Activated naive CD8-positive, alpha-beta T cell (primary cell): ENCODE results near the gene HOXB6.
A peak's percentile ranks its signal among the peaks of the same experiment; 100 is the strongest.

Experiments used
- H3K27ac Mint-ChIP-seq: one replicate; pipeline ENCODE4 v1.8.0; 2021; ENCODE audit warnings: mixed read lengths
- H3K27me3 Mint-ChIP-seq: one replicate; pipeline ENCODE4 v1.8.0; 2021; ENCODE audit warnings: mixed read lengths
- H3K36me3 Mint-ChIP-seq: one replicate; pipeline ENCODE4 v1.8.0; 2021; ENCODE audit warnings: mixed read lengths
- H3K4me1 Mint-ChIP-seq: one replicate; pipeline ENCODE4 v1.8.0; 2021; ENCODE audit warnings: low read depth, mixed read lengths
- H3K4me3 Mint-ChIP-seq: one replicate; pipeline ENCODE4 v1.8.0; 2021; ENCODE audit warnings: mild to moderate bottlenecking, mixed read lengths
- H3K9me3 Mint-ChIP-seq: one replicate; pipeline ENCODE4 v1.8.0; 2021; ENCODE audit warnings: low read depth, mixed read lengths

The HOXB6 gene

GRCh38 chr17:48619826-48620449 is 15.2 kb upstream of the HOXB6 start:
- Mint-ChIP-seq H3K36me3 (no peaks in the 10 kb centered on the region), H3K9me3 (no peaks in the 10 kb centered on the region), H3K4me3 (peak overlapping the region; percentile 43), H3K27me3 (peaks cover 62% of the 10 kb centered on the region), H3K27ac (no peak overlapping the region), H3K4me1 (peaks cover 27% of the 10 kb centered on the region)

GRCh38 chr17:48618256-48618896 is 13.6 kb upstream of the HOXB6 start:
- no peak overlapping the region for H3K27ac Mint-ChIP-seq
- H3K27me3 Mint-ChIP-seq: peaks cover 59% of the 10 kb centered on the region
- H3K9me3 Mint-ChIP-seq: no peaks in the 10 kb centered on the region
- no peaks in the 10 kb centered on the region for H3K36me3 Mint-ChIP-seq
- H3K4me1 Mint-ChIP-seq: peaks cover 36% of the 10 kb centered on the region
- peak overlapping the region; percentile 68 for H3K4me3 Mint-ChIP-seq

DNA sequence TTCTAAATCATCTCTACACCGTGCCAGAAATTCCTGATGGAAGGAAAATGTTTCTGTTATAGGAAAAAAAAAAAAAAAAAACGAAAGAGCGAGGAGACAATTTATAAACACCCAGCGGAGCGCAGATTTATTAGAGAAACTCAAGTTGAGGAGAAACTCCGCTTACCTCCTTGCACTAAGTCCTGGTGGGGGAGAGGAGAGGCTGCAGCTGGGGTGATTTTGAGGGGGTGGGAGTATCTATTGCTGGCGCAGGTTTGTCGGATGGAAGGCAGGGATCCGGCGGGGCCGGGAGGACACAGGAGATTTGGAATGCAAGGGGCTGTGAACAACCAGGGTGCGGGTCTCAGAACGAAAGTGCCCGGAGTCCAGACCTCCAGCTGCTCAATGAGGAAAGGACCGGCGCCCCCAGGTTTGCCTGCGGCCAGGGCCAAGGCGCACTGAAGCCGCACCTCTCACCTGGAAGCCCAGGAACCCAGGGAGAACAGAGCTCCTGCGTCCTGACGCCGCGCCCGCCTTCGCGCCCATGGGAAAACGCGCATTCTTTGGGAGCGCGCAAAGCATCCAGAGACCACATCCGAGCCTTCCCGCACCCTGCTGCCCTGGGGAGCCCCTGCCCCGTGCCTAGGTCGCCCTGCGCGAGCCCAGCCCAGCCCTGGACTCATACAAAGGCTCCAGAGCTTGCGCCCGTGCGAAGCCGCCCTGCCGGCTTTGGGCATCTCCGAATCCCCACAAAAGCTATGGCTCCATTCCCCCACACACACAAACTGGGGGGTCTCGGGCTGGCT is 12.9 kb upstream of the HOXB6 start:
- Mint-ChIP-seq H3K4me3 (no peak overlapping the region), H3K4me1 (peaks cover 40% of the 10 kb centered on the region), H3K27ac (peak overlapping the region; percentile 66), H3K9me3 (no peaks in the 10 kb centered on the region), H3K36me3 (no peaks in the 10 kb centered on the region), H3K27me3 (peaks cover 55% of the 10 kb centered on the region)

DNA sequence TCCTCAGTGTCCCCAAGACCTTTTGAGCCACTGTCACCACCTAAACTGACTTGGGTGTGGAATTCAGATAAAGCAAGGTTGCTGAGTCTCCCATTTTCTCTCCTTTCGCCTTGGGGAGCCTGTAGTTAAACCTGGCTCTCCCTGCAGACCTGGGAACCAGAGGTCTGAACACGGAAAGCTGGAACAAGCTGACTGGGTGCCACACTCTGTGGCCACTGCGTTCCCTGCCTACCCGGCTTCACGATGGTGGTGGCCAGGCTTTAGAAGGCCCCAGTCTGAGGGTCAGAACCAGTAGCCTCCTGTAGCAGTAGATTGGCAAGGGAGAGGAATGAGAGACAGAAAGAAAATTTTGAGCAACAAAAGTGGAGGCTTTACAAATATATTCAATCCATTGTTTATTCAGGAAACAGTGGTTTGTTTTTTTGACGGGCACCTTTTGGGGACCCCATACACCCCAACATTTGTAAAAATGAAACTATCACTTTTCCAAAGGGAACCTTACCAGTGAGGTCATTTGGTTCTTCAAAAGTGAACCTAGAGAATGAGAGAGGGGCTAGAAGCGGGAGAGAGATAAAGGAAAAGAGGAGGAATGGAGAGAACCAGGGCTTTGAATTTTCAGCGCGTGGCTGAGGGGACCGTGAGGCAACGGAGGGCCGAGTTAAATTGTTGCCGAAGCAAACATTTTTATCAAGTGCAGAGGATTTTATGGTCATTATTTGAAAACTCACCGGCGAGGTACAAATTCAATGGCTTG is 12.1 kb upstream of the HOXB6 start:
- Mint-ChIP-seq H3K27me3 (peaks cover 51% of the 10 kb centered on the region), H3K36me3 (no peaks in the 10 kb centered on the region), H3K9me3 (no peaks in the 10 kb centered on the region), H3K4me1 (peaks cover 45% of the 10 kb centered on the region), H3K27ac (peak overlapping the region; percentile 66), H3K4me3 (no peak overlapping the region)

DNA sequence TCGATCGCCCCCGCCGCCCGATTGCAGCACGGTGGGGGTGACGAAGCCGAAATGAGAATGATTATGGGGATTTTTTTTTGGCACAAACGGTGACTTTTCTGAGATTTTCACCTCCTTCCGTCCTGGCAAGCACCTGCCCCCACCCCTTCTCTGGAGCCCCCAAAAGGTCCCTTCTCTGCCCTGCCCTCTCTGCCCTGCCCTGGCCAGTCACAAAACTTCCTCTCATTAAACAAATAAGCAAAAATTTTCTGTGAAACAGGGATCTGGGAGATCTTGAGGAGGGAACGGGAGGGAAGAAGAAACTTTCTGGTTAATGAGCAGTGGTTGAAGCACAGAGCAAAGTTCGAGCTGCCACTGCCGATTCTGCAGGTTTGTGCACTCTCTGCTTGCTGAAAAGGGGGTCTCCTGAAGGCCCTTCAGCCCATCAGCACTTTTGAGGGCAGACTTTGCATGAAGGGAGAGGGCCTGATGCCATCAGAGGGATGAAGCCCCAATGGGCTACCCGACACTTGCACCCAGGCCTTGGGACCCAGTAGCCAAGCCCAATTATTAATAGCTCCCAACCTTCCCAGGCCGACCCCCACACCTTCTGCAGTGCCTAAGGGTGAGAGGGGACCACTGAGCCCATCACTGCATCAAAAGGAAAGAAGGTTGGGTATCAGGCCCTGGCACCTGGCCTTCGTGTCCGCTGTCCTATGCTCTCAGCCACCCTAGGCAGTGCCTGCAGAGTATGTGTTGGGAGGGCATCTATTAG is 11.4 kb upstream of the HOXB6 start:
- H3K27ac Mint-ChIP-seq: no peak overlapping the region
- H3K4me1 Mint-ChIP-seq: peaks cover 51% of the 10 kb centered on the region
- no peak overlapping the region for H3K4me3 Mint-ChIP-seq
- H3K9me3 Mint-ChIP-seq: no peaks in the 10 kb centered on the region
- no peaks in the 10 kb centered on the region for H3K36me3 Mint-ChIP-seq
- peaks cover 49% of the 10 kb centered on the region for H3K27me3 Mint-ChIP-seq

DNA sequence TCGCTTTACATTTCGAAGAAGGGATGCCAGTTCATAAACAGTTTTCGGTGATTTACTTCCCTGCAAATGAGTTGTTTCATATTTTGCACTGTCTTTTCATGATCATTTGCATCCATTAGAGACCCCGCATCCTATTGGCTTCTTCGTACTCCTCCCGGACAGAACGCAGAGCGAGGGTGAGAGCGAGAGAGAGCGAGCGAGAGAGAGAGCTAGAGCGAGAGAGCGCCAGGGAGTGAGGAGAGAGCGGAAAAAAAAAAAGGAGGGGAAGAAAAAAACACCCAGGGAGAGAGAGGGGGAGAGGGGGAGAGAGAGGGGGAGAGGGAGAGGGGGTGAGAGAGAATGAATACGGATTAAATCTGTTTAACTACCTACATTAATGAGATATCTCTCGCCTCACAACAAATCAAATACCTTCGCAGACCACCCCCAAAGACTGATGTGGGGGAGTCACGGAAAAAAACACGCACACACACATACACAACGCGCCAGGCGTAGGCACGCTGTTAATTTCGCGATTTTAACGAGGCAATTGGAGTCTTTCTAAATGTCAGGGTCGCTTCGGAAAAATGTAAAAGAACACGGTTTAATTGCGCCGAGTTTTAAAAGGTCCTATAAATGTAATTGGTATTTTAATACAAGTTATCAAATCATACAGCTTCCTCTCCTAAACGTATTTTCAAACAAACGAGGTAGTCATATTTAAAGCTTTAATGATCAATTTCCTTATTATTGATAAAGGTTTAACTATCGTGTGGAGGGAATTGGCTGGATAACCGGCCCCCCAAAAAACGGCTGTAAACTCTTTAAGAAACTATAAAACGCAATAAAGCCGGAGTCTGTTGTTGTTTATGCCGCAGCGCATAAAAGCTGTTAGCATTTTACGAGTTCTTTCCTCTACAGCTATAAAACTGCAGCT is 10.5 kb upstream of the HOXB6 start, which contains the start of gene HOXB8:
HOXB8 (minus strand) TSS at position 246 of the 916 bp plus-strand sequence. CDS start 588 bp downstream, outside the sequence.
- H3K36me3 Mint-ChIP-seq: no peaks in the 10 kb centered on the region
- H3K4me3 Mint-ChIP-seq: peak within 1 kb of the TSS; percentile 35
- peaks cover 55% of the 10 kb centered on the region for H3K4me1 Mint-ChIP-seq
- no peak within 1 kb of the TSS for H3K27ac Mint-ChIP-seq
- peaks cover 49% of the 10 kb centered on the region for H3K27me3 Mint-ChIP-seq
- H3K9me3 Mint-ChIP-seq: no peaks in the 10 kb centered on the region

GRCh38 chr17:48613862-48614694 is 9.3 kb upstream of the HOXB6 start:
- peaks cover 51% of the 10 kb centered on the region for H3K4me1 Mint-ChIP-seq
- H3K27me3 Mint-ChIP-seq: peaks cover 46% of the 10 kb centered on the region
- H3K27ac Mint-ChIP-seq: no peak overlapping the region
- H3K4me3 Mint-ChIP-seq: peak overlapping the region; percentile 72
- H3K36me3 Mint-ChIP-seq: no peaks in the 10 kb centered on the region
- H3K9me3 Mint-ChIP-seq: no peaks in the 10 kb centered on the region

- peaks cover 42% of the 10 kb centered on the region for H3K4me1 Mint-ChIP-seq
- no peaks in the 10 kb centered on the region for H3K36me3 Mint-ChIP-seq
- H3K27me3 Mint-ChIP-seq: peaks cover 44% of the 10 kb centered on the region
- no peak overlapping the region for H3K27ac Mint-ChIP-seq
- peak overlapping the region; percentile 87 for H3K4me3 Mint-ChIP-seq
- H3K9me3 Mint-ChIP-seq: no peaks in the 10 kb centered on the region
These were observed 8.3 kb upstream of the HOXB6 start for GRCh38 chr17:48612854-48613691.

DNA sequence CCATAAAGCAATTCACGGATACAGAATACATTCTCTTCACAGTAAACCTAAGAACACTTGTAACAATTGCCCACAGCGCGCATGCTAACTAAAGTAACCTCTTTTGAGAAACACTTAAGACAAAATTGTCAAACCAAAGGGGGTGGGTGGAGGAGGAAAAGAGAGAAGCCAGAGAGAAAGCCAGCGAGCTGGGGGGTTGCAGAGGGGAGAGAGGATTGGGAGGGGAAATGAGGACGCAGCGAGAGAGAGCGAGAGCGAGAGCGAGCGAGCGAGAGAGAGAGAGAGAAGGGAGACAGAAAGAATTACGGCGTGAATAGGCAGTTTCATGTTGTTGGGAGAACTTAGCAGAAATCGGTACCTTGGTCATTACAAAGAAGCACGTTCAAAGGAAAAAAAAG is 7.7 kb upstream of the HOXB6 start:
- H3K27ac Mint-ChIP-seq: no peak overlapping the region
- peaks cover 46% of the 10 kb centered on the region for H3K27me3 Mint-ChIP-seq
- no peaks in the 10 kb centered on the region for H3K9me3 Mint-ChIP-seq
- no peaks in the 10 kb centered on the region for H3K36me3 Mint-ChIP-seq
- H3K4me3 Mint-ChIP-seq: peak overlapping the region; percentile 81
- peaks cover 42% of the 10 kb centered on the region for H3K4me1 Mint-ChIP-seq

- peaks cover 40% of the 10 kb centered on the region for H3K27me3 Mint-ChIP-seq
- peaks cover 37% of the 10 kb centered on the region for H3K4me1 Mint-ChIP-seq
- peak overlapping the region; percentile 98 for H3K4me3 Mint-ChIP-seq
- H3K9me3 Mint-ChIP-seq: no peaks in the 10 kb centered on the region
- H3K27ac Mint-ChIP-seq: no peak overlapping the region
- no peaks in the 10 kb centered on the region for H3K36me3 Mint-ChIP-seq
These were observed 7.1 kb upstream of the HOXB6 start for GRCh38 chr17:48611681-48612455.

GRCh38 chr17:48611213-48611612 is 6.4 kb upstream of the HOXB6 start:
- Mint-ChIP-seq H3K9me3 (no peaks in the 10 kb centered on the region), H3K4me3 (peak overlapping the region; percentile 98), H3K36me3 (no peaks in the 10 kb centered on the region), H3K27ac (no peak overlapping the region), H3K4me1 (peaks cover 34% of the 10 kb centered on the region), H3K27me3 (peaks cover 42% of the 10 kb centered on the region)
